Breast epithelium (tissue), 4 donors: ENCODE measurements around the gene NSFL1C. TPM values are rescaled to one million over a fixed set of nuclear protein-coding genes. Genes with fewer than 3 reads are reported as not detected.
A peak's percentile ranks its signal among the peaks of the same experiment; 100 is the strongest.
"Not testable (repeated sequence)": the region's sequence is repeated elsewhere in the genome, so short reads cannot be mapped to it uniquely, and the experiment has no call there.

Source experiments
- DNase-seq, 2 donors: peaks; one replicate each; pipeline ENCODE4 v3.0.0-alpha.2; 2019; ENCODE audit warnings: low spot score in 2 of 2
- H3K27ac ChIP-seq, 2 donors: fragments of 200-600 bp; sonication (generic) in 1 of 2; one replicate each; pipeline ENCODE4 v1.5.1; 2016 to 2019; ENCODE audit warnings: mild to moderate bottlenecking in 1 of 2
- H3K27me3 ChIP-seq, 2 donors: fragments of 200-600 bp; sonication (generic) in 1 of 2; one replicate each; pipeline versions ENCODE4 v1.5.1 to v1.6.0; 2017 to 2019; ENCODE audit warnings: control low read depth in 1 of 2, mild to moderate bottlenecking in 1 of 2
- H3K36me3 ChIP-seq: fragments of 200-600 bp; one replicate; pipeline ENCODE4 v1.5.1; 2019
- H3K4me1 ChIP-seq, 2 donors: fragments of 200-600 bp; sonication (generic); one replicate each; pipeline ENCODE4 v1.5.1; 2016 to 2019; ENCODE audit warnings: control low read depth in 1 of 2
- H3K4me3 ChIP-seq, 3 donors: fragments of 200-600 bp; sonication (generic); 1 replicate in 2 of 3; 2 replicates in 1 of 3; pipeline ENCODE4 v1.5.1; 2016 to 2019; ENCODE audit warnings: mild to moderate bottlenecking in 3 of 3, moderate library complexity in 2 of 3
- H3K9me3 ChIP-seq, 2 donors: fragments of 200-600 bp; sonication (generic) in 1 of 2; one replicate each; pipeline ENCODE4 v1.5.1; 2016 to 2019; ENCODE audit warnings: control low read depth in 1 of 2
- POLR2A ChIP-seq: fragments of 450-650 bp; IDR thresholded peaks from one replicate; pipeline ENCODE4 v1.6.1; 2016; ENCODE audit warnings: antibody characterized with exemption, mild to moderate bottlenecking, moderate library complexity
- POLR2AphosphoS5 ChIP-seq, 3 donors: sonication (generic); formaldehyde crosslinking; IDR thresholded peaks; one replicate each; pipeline ENCODE4 v1.6.1; 2017; ENCODE audit warnings: antibody characterized with exemption in 3 of 3
- intact Hi-C: fragments of 100-400 bp; cut with DNase I; formaldehyde crosslinking; loops from one replicate; pipeline ENCODE4 v1.15.1; 2023; ENCODE audit warnings: low total_unique reads
- total RNA-seq, 3 donors: library from RNA; depleted of rRNA; stranded (reverse); fragments of >200 nt; gene quantifications; one replicate each; pipeline ENCODE4 v1.1.0, GENCODE V29; 2016
- TF ChIP-seq, protein P1 (sequence below), 3 donors: fragments of 450-650 bp; IDR thresholded peaks; one replicate each; pipeline ENCODE4 v1.5.1; 2016 to 2017; ENCODE audit warnings: antibody characterized with exemption in 3 of 3, mild to moderate bottlenecking in 3 of 3, moderate library complexity in 3 of 3

NSFL1C gene
- total RNA-seq, 3 donors from 2014 or later = 36.7 to 67.5 (median 49.5) TPM

DNA sequence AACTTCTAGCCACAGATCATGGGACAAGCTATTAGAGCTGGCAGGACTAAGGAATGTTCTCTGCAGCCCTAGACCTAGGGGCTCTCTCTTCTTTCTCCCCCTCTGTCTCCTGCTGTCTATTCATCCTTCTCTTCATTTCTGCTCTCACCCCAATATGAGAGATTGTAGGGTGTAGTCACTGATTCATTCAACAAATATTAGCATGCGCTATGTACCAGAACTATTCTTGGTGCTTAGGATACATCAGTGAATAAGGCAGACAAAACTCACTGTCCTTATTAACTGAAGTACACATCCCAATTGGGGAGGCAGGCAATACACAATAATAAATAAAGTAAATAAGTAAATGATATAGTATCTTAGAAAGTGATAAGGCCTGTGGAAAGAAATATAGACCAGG is 39.2 kb upstream of the NSFL1C start:
- intact Hi-C loops = no loop called here

GRCh38 chr20:1505361-1505760 is 38.7 kb upstream of the NSFL1C start:
- intact Hi-C loops = no loop called here

More for the DNA sequence above, 39.2 kb upstream of the NSFL1C start:
- Histone ChIP-seq H3K4me1 (no peaks in the 10 kb centered on the region), H3K27ac (no peak overlapping the region), H3K4me3 (no peak overlapping the region), H3K27me3 (no peaks in the 10 kb centered on the region), H3K9me3 (no peaks in the 10 kb centered on the region), H3K36me3 (no peaks in the 10 kb centered on the region)
- TF ChIP-seq POLR2AphosphoS5 (IDR thresholded peaks at IDR 0.05) (no peak), POLR2A (no peak)
- TF ChIP-seq, protein P1, sequence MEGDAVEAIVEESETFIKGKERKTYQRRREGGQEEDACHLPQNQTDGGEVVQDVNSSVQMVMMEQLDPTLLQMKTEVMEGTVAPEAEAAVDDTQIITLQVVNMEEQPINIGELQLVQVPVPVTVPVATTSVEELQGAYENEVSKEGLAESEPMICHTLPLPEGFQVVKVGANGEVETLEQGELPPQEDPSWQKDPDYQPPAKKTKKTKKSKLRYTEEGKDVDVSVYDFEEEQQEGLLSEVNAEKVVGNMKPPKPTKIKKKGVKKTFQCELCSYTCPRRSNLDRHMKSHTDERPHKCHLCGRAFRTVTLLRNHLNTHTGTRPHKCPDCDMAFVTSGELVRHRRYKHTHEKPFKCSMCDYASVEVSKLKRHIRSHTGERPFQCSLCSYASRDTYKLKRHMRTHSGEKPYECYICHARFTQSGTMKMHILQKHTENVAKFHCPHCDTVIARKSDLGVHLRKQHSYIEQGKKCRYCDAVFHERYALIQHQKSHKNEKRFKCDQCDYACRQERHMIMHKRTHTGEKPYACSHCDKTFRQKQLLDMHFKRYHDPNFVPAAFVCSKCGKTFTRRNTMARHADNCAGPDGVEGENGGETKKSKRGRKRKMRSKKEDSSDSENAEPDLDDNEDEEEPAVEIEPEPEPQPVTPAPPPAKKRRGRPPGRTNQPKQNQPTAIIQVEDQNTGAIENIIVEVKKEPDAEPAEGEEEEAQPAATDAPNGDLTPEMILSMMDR (IDR thresholded peaks at IDR 0.05) = no peak
- DNase-seq = no peak

GRCh38 chr20:1503564-1504227 is 37.0 kb upstream of the NSFL1C start:
- no peak overlapping the region for H3K4me3 ChIP-seq
- intact Hi-C loops = no loop called here
- H3K27me3 ChIP-seq = no peaks in the 10 kb centered on the region
- H3K36me3 ChIP-seq = no peaks in the 10 kb centered on the region
- no peaks in the 10 kb centered on the region for H3K9me3 ChIP-seq
- TF ChIP-seq POLR2A (no peak), POLR2AphosphoS5 (IDR thresholded peaks at IDR 0.05) (peak in 1 of 3 donors; percentile 36)
- TF ChIP-seq, protein P1 (IDR thresholded peaks at IDR 0.05) = peak; percentile 66 to 89 (median 82)
- DNase-seq = peak in 1 of 2 donors; percentile 63
- no peak overlapping the region for H3K27ac ChIP-seq
- H3K4me1 ChIP-seq = no peaks in the 10 kb centered on the region

More at GRCh38 chr20:1505361-1505760, 38.7 kb upstream of the NSFL1C start:
- Histone ChIP-seq H3K4me1 (no peaks in the 10 kb centered on the region), H3K36me3 (no peaks in the 10 kb centered on the region), H3K27me3 (no peaks in the 10 kb centered on the region), H3K4me3 (no peak overlapping the region), H3K9me3 (no peaks in the 10 kb centered on the region), H3K27ac (no peak overlapping the region)
- DNase-seq = no peak
- TF ChIP-seq POLR2AphosphoS5 (IDR thresholded peaks at IDR 0.05) (no peak), POLR2A (no peak)
- TF ChIP-seq, protein P1 (IDR thresholded peaks at IDR 0.05) = no peak

DNA sequence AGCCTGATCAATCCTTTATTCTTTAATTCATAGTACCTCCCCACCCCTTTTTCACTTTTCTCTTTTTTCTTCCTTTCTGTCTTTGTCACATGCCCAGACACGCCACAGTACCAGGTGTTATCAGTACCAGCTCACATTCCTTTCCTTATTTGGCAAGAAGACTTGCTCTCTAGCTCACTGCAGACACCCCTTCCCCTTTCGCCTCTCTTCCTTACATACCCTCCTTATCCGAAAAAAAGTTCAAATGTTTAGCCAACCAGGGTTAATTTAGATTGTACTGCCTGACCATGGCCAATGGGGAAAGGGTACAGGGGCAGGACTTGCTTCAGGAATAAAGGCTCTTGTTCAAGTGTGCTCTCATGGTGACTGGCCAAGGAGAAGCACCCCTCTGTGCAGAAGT is 33.8 kb upstream of the NSFL1C start:
- Histone ChIP-seq H3K27me3 (no peaks in the 10 kb centered on the region), H3K4me1 (no peaks in the 10 kb centered on the region), H3K4me3 (no peak overlapping the region), H3K9me3 (no peaks in the 10 kb centered on the region), H3K36me3 (no peaks in the 10 kb centered on the region), H3K27ac (peak overlapping the region; percentile 72 to 74)
- intact Hi-C loops = no loop called here
- DNase-seq = no peak
- TF ChIP-seq POLR2AphosphoS5 (IDR thresholded peaks at IDR 0.05) = no peak
- TF ChIP-seq, protein P1 (IDR thresholded peaks at IDR 0.05) = no peak
- TF ChIP-seq POLR2A = no peak

GRCh38 chr20:1499528-1500420 is 33.1 kb upstream of the NSFL1C start:
- Histone ChIP-seq H3K27me3 (no peaks in the 10 kb centered on the region), H3K4me1 (no peaks in the 10 kb centered on the region), H3K9me3 (no peaks in the 10 kb centered on the region), H3K36me3 (no peaks in the 10 kb centered on the region), H3K4me3 (no peak overlapping the region), H3K27ac (peak overlapping the region; percentile 72 to 74)
- peak in 1 of 2 donors; percentile 59 for DNase-seq
- TF ChIP-seq POLR2AphosphoS5 (IDR thresholded peaks at IDR 0.05) (no peak), POLR2A (no peak)
- TF ChIP-seq, protein P1 (IDR thresholded peaks at IDR 0.05) = no peak
- intact Hi-C loops = no loop called here

GRCh38 chr20:1497371-1497770 is 30.7 kb upstream of the NSFL1C start:
- H3K4me1 ChIP-seq, H3K27me3 ChIP-seq, H3K36me3 ChIP-seq, H3K9me3 ChIP-seq, intact Hi-C loops, H3K27ac ChIP-seq, DNase-seq, H3K4me3 ChIP-seq: not testable (repeated sequence)
